GM18499 (cell line): ENCODE data around the gene GOPC.
"Not testable (repeated sequence)": the region's sequence is repeated elsewhere in the genome, so short reads cannot be mapped to it uniquely, and the experiment has no call there.

Experiments
- ATAC-seq: cut with Tn5 transposase; IDR thresholded peaks from one replicate; pipeline ENCODE4 v1.9.1; 2021; ENCODE audit warnings: moderate number of reproducible peaks; ENCODE audit not compliant: insufficient read depth, unreplicated experiment

Gene GOPC

DNA sequence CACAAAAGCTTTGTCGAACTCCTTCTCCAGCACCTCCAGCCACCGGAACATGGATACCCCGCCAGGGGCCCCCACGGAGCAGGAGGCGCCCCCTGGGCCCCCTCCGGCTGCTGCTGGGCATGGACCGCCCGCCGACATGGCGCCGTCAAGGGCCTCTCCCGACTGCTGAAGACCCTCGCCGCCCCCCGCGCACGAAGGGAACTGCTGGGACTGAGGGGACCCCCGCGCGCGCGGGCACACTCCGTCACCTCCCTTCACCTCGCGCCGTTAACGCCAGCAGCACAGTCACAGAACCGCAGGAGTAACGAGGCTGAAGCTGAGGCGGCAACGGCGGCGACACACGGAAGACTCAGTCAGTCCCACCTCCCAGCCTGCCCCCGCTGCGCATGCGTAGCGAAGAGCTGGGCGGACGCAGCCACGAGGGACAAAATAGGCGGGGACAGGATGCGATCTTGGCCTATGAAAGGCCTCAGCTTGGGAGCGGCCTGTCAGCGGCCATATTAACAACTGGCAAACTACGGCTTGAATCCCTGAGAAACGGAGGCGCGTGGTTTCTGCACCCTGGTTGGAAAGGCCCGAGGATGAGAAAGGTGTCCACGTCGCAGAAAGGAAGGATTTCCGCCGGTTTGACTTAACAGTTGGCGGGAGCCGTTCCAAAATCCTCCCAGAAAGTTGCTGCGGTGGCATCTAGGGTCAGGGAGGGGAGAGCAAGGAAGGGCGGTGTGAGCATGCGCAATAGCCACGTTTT, at the start of gene GOPC:
GOPC (minus strand) TSS at position 361 of the 748 bp plus-strand sequence; CDS start at position 138, 223 bp downstream.
- peak; percentile 69 for ATAC-seq

DNA sequence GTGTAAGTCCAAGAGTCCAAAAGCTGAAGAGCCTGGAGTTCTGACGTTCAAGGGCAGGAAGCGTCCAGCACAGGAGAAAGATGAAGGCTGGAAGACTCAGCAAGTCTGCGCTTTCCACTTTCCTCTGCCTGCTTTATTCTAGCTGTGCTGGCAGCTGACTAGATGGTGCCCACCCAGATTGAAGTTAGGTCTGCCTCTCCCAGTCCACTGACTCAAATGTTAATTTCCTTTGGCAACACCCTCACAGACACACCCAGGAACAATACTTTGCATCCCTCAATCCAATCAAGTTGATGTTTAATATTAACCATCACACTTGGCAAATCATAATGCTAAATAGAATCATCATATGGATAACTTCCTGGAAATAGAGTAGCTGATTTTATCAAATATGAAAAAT, 49.7 kb upstream of the GOPC start:
- ATAC-seq: not testable (repeated sequence)

DNA sequence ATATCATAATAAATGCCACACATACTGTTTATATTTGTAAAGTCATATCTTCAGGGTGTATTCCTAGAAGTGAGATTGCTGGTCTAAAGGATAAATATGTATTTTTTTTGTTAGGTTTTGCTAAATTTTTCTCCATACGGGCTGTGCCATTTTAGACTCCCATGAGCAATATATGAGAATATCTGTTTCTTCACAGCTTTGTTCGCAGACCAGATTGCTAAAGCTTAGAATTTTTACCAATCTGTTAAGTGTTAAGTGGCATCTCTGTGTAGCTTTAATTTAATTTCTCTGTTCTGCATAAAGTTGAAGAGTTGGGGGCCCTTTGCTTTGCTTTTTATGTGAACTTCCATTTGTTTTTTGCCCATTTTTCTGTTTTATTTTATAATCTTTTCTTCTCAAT, 40.7 kb upstream of the GOPC start:
- no peak for ATAC-seq

DNA sequence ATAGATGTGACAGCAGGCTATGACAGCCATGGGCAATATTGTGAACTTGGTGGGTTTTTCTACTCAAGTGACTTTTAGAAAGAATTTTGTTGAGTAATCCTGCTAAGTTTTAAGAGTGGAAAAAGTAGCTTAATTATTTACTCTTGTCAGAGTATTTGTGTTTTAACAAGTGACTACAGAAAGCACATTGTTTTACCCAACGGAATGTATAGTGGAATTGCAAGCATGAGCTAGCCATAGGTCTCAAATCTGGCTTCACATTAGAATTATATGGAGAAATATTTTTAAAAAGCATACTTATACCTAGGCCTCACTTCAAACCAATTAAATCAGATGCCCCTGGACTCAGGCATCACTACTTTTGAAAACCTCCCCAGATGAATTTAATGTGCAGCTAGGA, 35.5 kb upstream of the GOPC start:
- ATAC-seq: no peak

DNA sequence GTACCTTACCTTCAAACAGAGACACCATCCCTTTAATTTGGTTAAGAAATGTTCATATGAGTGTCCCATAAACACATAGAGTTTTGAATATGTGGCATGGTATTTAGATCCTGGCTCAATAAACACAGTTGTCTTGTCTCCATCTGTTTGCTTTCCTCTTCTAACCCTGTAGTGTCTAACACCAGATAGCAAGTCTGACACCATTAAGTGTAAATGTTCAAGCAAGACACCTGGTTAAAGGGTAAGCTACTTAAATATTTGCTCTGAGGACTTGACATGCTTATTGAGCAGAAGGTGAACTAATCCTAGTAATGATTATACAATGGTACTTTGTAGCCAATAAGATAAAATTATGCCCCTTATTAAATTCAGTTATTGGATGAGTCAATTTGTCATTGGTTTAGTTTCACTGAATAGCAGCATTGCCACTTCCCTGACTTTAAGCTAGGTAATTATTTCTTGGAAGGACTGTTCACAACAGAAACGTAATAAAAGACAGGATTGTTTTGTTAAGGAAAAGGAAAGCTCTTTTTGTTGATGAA, 26.9 kb upstream of the GOPC start:
- ATAC-seq: no peak

DNA sequence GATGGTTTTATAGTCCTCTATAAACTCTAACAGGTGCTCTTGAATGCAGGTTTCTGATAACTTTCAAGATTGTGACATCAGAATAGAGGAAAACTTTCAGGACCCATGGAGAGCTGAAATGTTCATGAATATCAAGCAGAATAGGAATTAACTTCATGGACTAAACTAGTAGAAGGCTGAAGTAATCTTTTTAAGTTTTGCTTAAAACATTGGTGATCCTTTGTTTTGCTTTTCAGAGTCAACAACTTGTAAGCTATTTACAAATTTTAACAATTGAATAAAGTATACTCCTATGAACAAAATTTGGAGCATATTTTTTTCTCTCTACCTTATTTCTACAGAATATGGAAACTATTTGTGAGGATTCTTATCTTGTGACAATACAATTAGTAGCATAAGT, 25.2 kb upstream of the GOPC start:
- ATAC-seq: no peak

DNA sequence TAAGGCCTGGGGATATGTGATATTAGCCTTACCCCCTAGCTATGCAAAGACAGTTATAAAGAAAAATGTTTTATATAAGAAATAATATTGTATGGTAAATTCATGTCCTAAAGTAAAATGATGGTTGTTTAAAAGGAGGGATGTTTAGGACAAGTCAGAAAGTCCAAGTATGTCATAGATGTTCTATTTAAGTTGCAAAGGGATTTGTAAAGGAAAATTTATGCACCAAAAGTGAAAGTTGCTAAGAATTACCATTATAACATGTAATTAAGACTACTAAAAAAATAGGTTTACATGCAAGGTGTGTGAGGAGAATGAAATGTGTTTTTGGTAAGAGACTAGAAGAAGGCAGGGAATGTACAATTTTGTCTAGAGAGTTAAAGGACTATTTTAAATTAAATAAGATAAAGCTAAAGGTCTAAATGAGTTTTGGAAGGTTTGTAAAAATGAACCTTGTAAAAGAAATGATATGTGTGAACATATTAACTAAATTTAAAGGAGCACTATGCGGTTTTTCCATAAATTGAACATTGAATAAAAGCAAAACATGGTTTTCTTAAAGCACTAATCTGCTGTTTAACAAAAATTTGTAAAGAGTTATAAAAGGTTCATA, 22.7 kb upstream of the GOPC start:
- ATAC-seq: no peak

DNA sequence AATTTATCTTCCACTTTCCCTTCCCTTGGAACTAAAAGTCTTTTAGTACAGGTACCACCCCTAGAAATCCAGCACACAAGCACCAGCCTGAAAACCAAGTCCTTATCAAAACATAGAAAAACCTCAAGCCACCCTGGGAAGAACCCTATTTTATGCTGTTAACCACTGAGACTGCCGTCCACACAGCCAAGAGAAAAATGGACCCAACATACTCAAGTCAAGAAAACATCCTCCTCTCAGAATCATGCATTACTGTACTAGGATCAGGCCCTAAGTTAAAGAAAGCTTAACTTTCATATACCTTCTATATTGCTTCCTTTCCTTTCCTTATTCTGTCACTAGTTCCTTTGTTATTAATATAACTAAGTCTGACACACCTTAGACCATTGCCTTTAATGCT, 16.9 kb upstream of the GOPC start:
- ATAC-seq: no peak

DNA sequence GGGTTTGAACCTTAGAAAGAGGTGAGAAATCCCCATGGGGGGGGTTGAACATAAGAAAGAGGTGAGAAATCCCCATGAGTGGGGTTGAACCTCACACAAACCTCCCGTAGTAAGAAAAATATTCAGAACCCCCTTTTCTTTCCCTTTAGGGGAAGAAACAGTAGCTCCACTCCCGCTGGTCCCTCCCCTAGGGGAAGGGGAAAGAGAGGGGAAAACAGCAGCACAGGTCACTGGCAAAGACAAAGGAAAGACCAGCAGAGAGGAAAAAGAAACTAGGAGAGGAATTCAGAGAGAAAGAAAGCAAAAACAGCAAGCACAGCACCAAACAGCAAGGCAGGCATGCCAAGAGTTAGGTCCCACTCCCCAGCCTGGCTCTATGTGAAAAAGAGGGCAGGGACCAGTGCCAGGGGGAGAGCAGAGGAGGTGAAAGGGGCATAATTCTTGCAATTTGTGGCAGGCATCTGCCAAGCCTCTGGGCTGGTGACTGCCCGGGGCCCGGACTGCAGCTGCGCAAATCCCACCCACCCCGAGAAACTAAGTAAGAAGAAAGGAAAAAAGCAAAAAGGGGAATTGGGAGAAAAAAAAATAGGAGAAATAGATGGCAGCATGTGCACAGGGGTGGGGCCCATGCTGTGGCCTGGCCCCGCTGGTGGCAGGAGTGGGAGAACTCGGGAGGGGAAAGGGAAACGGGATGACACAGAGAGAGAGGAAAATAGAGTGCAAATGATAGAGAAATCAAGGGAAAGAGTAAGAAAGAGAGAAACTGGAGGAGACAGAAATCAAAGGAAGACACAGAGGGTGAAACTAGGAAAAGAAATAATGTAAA, 15.1 kb upstream of the GOPC start:
- ATAC-seq: no peak

DNA sequence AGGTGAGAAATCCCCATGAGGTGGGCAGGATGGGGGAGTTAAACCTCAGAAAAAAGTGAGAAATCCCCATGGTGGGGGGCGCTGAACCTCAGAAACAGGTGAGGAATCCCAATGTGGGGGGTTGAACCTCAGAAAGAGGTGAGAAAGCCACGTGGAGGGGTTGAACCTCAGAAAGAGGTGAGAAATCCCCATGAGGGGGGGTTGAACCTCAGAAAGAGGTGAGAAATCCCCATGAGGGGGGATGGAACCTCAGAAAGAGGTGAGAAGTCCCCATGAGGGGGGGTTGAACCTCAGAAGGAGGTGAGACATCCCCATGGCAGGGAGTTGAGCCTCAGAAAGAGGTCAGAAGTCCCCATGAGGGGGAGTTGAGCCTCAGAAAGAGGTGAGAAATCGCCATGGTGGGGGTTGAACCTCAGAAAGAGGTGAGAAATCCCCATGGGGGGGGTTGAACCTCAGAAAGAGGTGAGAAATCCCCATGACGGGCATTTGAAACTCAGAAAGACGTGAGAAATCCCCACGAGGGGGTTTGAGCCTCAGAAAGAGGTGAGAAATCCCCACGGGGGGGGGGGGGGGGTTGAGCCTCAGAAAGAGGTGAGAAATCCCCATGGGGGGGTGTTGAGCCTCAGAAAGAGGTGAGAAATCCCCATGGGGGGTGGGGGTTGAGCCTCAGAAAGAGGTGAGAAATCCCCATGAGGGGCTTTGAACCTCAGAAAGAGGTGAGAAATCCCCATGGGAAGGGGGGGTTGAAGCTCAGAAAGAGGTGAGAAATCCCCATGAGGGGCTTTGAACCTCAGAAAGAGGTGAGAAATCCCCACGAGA, 14.3 kb upstream of the GOPC start:
- ATAC-seq: no peak

DNA sequence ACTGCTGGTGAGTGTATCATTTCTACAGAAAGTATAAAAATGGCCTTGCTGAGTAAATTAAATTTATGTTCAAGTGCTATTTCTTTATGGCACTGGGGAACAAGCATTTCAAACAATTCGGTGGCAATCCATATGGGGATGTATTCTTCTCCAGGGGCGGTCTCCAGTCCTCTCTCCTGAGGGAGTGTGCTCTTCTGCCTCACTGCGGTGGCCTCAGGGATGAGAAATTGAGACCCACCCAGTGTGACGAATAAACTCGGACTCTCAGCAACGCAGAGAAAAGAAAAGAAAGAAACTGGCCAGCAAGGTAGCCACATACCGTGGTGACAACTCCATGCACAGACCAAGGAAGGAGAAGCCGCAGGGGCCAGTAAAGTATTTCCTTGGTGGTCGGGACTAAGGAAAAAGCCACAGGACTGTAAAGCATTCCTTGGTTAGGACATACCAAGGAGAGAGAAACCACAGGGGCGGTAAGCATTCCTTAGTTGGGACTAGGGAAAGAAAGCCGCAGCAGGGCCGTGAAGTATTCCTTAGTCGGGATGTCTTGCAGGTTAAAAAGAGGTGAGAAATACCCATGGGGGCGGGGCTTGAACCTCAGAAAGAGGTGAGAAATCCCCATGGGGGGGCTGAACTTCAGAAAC, 13.6 kb upstream of the GOPC start:
- no peak for ATAC-seq

DNA sequence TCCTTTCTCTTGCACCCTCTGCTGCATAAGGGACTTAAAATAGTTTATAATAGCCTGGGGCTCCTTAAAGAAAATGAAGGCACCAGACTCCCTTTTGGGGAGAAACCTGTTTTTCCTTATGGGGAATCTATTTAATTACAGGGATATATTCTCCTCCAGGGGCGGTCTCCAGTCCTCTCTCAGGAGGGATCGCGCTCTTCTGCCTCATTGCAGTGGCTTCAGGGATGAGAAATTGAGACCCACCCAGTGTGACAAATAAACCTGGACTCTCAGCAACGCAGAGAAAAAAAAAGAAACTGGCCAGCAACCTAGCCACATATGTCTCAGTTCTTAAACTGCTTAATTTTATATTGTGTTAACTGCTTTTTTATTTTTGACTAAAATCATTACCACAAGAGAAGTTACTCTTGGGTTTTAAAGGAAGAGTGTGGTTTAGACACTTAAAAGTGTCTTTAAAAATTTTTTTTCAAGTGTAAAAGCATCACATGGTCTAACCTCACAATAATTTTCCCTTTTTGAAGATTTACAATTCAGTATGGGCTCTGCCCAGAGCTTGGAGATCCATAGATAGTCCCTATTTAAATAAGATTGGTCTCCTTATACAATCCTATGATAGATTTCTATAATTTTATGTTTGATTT, 11.7 kb upstream of the GOPC start:
- ATAC-seq: peak; percentile 58

DNA sequence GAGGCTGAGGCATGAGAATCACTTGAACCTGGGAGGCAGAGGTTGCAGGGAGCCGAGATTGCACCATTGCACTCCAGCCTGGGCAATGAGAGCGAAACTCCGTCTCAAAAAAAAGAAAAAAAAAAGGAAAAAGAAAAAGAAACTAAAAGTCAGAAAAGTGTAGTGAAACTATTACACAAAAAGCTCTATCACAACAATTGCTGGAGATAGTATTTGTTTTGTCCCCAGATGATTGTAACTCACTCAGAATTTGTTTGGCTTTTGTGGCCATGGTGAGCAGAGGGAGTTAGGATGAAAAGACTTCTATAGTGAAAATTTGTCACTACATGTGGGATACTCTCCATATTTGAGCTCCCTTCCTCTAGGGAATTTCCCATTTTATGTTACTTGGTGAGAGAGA, 5.2 kb upstream of the GOPC start:
- no peak for ATAC-seq

DNA sequence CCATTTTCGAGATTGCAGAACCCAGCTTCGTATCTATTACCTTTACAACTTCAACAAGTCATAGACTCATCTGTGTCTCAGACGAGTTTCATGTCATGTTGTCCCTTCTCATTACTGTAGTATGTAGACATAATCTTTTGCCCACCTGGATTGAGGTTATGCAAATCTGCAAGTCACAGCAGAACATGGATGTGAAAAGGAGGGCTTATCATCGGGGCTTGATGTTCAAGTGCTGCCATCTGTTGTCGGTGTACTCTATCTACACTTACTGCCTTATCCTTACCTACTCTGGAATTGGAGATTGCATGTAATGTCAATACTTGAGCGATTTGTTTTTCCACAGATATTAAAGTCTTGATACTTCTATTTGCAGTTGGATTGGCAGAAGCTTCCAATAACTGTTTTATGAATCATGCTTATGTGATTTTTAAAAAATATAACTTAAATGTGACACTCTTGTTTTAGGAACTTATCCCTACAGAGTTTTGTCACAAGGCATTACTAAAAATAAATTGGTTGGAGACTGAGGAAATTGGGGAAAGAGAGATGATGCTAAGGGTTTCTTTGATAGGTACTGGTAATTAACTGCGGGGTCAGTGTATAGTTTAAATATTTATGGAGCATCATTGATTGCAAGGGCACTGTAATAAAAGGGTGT, 3.0 kb upstream of the GOPC start:
- peak; percentile 46 for ATAC-seq

DNA sequence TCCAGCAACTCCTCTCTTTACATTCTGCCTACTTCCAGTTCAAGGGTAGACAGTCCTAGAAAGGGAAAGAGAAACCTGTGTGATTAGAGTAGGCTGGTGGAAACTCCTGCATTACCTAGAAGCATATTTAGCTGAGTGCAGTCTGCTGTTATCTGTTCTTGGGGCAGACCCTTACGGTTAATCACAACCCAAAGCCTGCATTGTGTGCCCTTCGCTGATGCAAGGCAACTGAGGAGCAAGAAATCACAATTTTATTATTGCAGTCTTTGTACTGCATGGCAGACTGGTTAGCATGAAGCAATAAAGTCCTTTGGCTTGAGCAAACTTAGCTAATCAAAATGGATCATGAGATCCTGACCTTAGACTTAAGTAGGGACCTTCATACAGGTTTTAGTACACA, 1.5 kb upstream of the GOPC start:
- no peak for ATAC-seq

DNA sequence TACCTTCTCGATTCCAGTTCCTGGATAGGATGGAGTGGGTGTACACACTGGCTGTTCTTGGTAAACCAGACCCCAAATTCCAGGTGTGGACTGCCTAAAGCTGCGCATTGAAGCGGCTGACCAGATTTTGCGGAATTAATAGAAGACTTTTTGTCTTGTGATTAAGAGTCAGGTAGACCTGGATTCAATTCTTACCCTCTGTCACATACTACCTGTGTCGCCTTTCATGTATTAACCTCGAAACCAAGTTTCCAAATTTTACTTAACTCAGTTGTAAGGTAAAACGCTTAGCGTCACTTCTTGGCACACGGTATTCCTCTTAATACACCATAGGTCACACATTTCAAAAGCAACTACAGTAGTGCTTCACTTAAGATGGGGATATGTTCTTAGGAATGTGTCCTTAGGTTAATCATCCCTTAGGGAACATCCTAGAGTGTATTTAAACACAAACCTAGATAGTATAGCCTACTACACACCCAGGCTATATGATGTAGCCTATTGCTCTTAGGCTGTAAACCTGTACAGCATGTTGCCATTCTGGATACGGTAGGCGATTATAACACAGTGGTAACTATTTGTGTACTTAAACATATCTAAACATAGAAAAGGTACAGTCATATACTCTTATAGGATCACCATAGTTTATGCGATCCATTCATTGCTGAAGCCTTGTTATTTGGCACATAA, 733 bp upstream of the GOPC start:
- no peak for ATAC-seq

DNA sequence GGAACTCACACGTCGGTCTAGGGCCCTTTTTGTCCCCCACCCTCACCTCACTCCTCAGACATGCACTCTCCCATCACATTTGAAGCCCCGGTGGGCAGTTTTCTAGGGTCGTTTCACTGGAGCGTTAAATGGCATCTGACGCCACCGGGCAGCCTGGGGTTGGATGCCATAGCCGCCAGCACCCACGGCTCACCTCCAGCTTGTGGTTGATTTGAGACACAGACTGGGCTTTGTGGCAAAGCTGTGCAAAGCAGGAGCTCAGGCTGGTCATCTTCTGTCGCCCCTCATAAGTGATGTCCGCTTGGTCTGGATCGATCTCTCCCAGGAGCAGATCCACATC, 530 bp downstream of the GOPC start:
- ATAC-seq: no peak

DNA sequence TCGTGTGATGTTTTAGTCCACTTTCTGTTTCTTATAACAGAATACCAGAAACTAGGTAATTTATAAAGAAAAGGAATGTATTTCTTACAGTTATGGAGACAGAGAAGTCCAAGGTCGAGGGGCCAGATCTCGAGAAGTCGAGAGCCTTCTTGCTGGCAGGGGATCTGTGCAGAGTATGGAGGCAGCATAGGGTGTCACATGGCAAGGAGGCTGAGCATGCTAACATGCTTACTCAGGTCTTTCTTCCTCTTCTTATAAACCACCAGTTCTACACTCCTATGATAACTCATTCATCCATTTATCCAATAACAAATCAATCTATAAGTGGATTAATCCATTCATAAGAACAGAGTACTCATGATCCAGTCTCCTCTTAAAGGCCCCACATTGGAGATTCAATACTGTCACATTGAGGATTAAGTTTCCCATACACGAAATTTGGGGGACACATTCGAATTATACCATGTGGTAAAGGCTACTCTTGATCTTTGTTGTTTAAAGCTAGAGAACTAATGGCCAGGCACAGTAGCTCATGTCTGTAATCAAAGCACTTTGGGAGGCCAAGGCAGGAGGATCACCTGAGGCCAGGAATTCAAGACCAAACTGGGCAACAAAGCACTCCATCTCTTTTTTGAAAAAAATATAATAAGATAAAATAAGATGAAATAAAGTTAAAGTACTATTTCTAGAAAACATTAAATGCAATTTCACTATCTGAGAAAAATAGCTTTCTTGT, 2.1 kb downstream of the GOPC start:
- no peak for ATAC-seq
